Gastrocnemius medialis (tissue), 4 donors: ENCODE measurements around the gene VASP.

Experiments used
- POLR2A ChIP-seq, 2 donors: fragments of 450-650 bp; IDR thresholded peaks; one replicate each; pipeline ENCODE4 v1.6.1; 2017; ENCODE audit warnings: antibody characterized with exemption in 2 of 2, mild to moderate bottlenecking in 2 of 2, moderate library complexity in 2 of 2
- TF ChIP-seq, protein P1 (sequence below), 5 experiments: fragments of 450-650 bp in 3 of 5; fragments of 200-600 bp in 2 of 5; sonication (generic) in 2 of 5; IDR thresholded peaks in 4 of 5; conservative IDR thresholded peaks in 1 of 5; 1 replicate in 4 of 5; 2 replicates in 1 of 5; pipeline ENCODE4 v1.5.1; 2016 to 2019; ENCODE audit warnings: antibody characterized with exemption in 5 of 5, mild to moderate bottlenecking in 3 of 5, moderate library complexity in 3 of 5

DNA sequence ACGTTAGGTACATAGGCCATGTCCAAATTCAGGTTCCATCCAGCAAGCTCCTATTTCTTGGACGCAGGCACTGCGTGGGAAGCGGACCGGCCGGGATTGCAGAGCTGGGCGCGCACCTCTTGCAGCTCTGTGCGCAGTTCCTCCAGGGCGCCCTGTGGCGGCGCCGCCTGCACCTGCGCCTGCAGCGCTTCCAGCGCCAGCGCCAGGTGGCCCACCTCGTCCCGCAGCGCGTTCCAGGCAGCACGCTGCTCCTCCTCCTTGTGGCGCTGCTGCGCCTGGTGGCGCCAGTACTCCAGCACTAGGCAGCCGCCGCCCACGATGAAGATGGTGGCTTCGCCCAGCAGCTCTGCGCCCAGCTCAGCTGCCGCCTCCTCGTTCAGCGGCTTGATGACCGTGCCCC, 46.2 kb downstream of the VASP start:
- TF ChIP-seq, protein P1, sequence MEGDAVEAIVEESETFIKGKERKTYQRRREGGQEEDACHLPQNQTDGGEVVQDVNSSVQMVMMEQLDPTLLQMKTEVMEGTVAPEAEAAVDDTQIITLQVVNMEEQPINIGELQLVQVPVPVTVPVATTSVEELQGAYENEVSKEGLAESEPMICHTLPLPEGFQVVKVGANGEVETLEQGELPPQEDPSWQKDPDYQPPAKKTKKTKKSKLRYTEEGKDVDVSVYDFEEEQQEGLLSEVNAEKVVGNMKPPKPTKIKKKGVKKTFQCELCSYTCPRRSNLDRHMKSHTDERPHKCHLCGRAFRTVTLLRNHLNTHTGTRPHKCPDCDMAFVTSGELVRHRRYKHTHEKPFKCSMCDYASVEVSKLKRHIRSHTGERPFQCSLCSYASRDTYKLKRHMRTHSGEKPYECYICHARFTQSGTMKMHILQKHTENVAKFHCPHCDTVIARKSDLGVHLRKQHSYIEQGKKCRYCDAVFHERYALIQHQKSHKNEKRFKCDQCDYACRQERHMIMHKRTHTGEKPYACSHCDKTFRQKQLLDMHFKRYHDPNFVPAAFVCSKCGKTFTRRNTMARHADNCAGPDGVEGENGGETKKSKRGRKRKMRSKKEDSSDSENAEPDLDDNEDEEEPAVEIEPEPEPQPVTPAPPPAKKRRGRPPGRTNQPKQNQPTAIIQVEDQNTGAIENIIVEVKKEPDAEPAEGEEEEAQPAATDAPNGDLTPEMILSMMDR (IDR thresholded peaks at IDR 0.05 in 4 of 5, conservative IDR thresholded peaks at IDR 0.05 in 1 of 5), result no peak
- TF ChIP-seq POLR2A (IDR thresholded peaks at IDR 0.05), result no peak
